HCT116 (cell line): ENCODE measurements around the gene NTNG1.

Experiments
- ATF3 ChIP-seq: IDR thresholded peaks from 2 replicates; pipeline ENCODE4 v1.6.1; 2012
- CTCF ChIP-seq, 3 experiments: fragments of 200-600 bp in 1 of 3; sonication (generic) in 1 of 3; IDR thresholded peaks in 2 of 3; conservative IDR thresholded peaks in 1 of 3; 2 replicates each; pipeline ENCODE4 v1.5.1; 2012 to 2017; ENCODE audit warnings: low read depth in 2 of 3, low read length in 2 of 3, antibody characterized with exemption in 1 of 3, borderline replicate concordance in 1 of 3, control low read depth in 1 of 3, mild to moderate bottlenecking in 1 of 3, mixed read lengths in 1 of 3, mixed run types in 1 of 3, moderate library complexity in 1 of 3; ENCODE audit not compliant: insufficient read depth in 1 of 3
- EZH2phosphoT487 ChIP-seq: fragments of 200-600 bp; IDR thresholded peaks from 2 replicates; pipeline ENCODE4 v1.6.1; 2018; ENCODE audit warnings: antibody characterized with exemption, borderline replicate concordance
- MAX ChIP-seq: IDR thresholded peaks from 2 replicates; pipeline ENCODE4 v1.6.1; 2012
- ZBTB33 ChIP-seq: IDR thresholded peaks from 2 replicates; pipeline ENCODE4 v1.6.1; 2011; ENCODE audit warnings: mild to moderate bottlenecking, low read length, moderate library complexity; ENCODE audit not compliant: insufficient replicate concordance; ENCODE audit errors: extremely low read depth

- no peak for TF ChIP-seq ATF3
- TF ChIP-seq MAX: no peak
- TF ChIP-seq CTCF (IDR thresholded peaks at IDR 0.05 in 2 of 3, conservative IDR thresholded peaks at IDR 0.05 in 1 of 3; ENCODE audit: borderline replicate concordance in 1 of 3, insufficient read depth in 1 of 3, low read depth in 2 of 3, low read length in 2 of 3): no peak
- TF ChIP-seq ZBTB33: no peak
- TF ChIP-seq EZH2phosphoT487: no peak
Measured at GRCh38 chr1:107510347-107510746, 369.5 kb downstream of the NTNG1 start.
